WTC11 (cell line): ENCODE measurements around the gene STRADA. TPM values are rescaled to one million over a fixed set of nuclear protein-coding genes. Genes with fewer than 3 reads are reported as not detected.

Experiments
- AFF4 ChIP-seq: sonication (generic); formaldehyde crosslinking; IDR thresholded peaks from 2 replicates; pipeline ENCODE4 v1.8.1; 2023; ENCODE audit warnings: mild to moderate bottlenecking, missing genetic modification reagents, borderline replicate concordance
- AR ChIP-seq: fragments of 250-450 bp; sonication (Bioruptor Pico); IDR thresholded peaks from 2 replicates; pipeline ENCODE4 v1.9.0; 2021; ENCODE audit warnings: mild to moderate bottlenecking
- ARID4B ChIP-seq: sonication (generic); formaldehyde crosslinking; IDR thresholded peaks from 2 replicates; pipeline ENCODE4 v1.8.0; 2023; ENCODE audit warnings: missing genetic modification reagents, mild to moderate bottlenecking, borderline replicate concordance
- CDX4 ChIP-seq: fragments of 250-450 bp; sonication (Bioruptor Pico); IDR thresholded peaks from 2 replicates; pipeline ENCODE4 v1.9.0; 2021; ENCODE audit warnings: moderate library complexity, mild to moderate bottlenecking, inconsistent platforms, borderline replicate concordance
- JAZF1 ChIP-seq: fragments of 250-450 bp; sonication (Bioruptor Pico); IDR thresholded peaks from 2 replicates; pipeline ENCODE4 v1.9.0; 2021; ENCODE audit warnings: moderate library complexity, mild to moderate bottlenecking, inconsistent platforms
- MAX ChIP-seq: sonication (generic); formaldehyde crosslinking; IDR thresholded peaks from 2 replicates; pipeline ENCODE4 v1.8.0; 2022; ENCODE audit warnings: mild to moderate bottlenecking, missing genetic modification reagents
- MYBL2 ChIP-seq: sonication (generic); formaldehyde crosslinking; IDR thresholded peaks from 2 replicates; pipeline ENCODE4 v1.8.1; 2023; ENCODE audit warnings: mild to moderate bottlenecking, moderate library complexity, missing genetic modification reagents
- NFATC4 ChIP-seq: fragments of 250-450 bp; sonication (Bioruptor Pico); IDR thresholded peaks from 2 replicates; pipeline ENCODE4 v1.9.0; 2021; ENCODE audit warnings: mild to moderate bottlenecking
- NR1H2 ChIP-seq: sonication (generic); formaldehyde crosslinking; IDR thresholded peaks from 2 replicates; pipeline ENCODE4 v1.9.0; 2021; ENCODE audit warnings: mild to moderate bottlenecking, moderate library complexity, missing genetic modification reagents
- TEAD4 ChIP-seq: sonication (generic); formaldehyde crosslinking; IDR thresholded peaks from 2 replicates; pipeline ENCODE4 v1.8.0; 2022; ENCODE audit warnings: mild to moderate bottlenecking, missing genetic modification reagents
- USF2 ChIP-seq: sonication (generic); formaldehyde crosslinking; IDR thresholded peaks from 2 replicates; pipeline ENCODE4 v1.8.1; 2023; ENCODE audit warnings: mild to moderate bottlenecking, missing genetic modification reagents, moderate library complexity
- ZBTB21 ChIP-seq: sonication (generic); formaldehyde crosslinking; IDR thresholded peaks from 2 replicates; pipeline ENCODE4 v1.8.1; 2023; ENCODE audit warnings: mild to moderate bottlenecking, missing genetic modification reagents, borderline replicate concordance
- ZNF671 ChIP-seq: fragments of 250-450 bp; sonication (Bioruptor Pico); IDR thresholded peaks from 2 replicates; pipeline ENCODE4 v1.8.0; 2021; ENCODE audit warnings: mild to moderate bottlenecking
- total RNA-seq: library from RNA; stranded (reverse); gene quantifications from 3 replicates; pipeline ENCODE4 v1.2.3, GENCODE V29; 2021
- TF ChIP-seq, protein P1 (sequence below): fragments of 250-450 bp; sonication (Bioruptor Pico); conservative IDR thresholded peaks from 2 replicates; pipeline ENCODE4 v1.9.0; 2021; ENCODE audit warnings: mild to moderate bottlenecking
- TF ChIP-seq, protein P2 (sequence below): sonication (generic); formaldehyde crosslinking; conservative IDR thresholded peaks from 2 replicates; pipeline ENCODE4 v1.8.1; 2022; ENCODE audit warnings: mild to moderate bottlenecking, missing genetic modification reagents
- TF ChIP-seq, protein P3 (sequence below): sonication (generic); formaldehyde crosslinking; IDR thresholded peaks from 2 replicates; pipeline ENCODE4 v1.8.0; 2022; ENCODE audit warnings: mild to moderate bottlenecking, missing genetic modification reagents
- TF ChIP-seq, protein P4 (sequence below): sonication (generic); formaldehyde crosslinking; IDR thresholded peaks from 2 replicates; pipeline ENCODE4 v1.8.1; 2023; ENCODE audit warnings: mild to moderate bottlenecking, missing genetic modification reagents

The STRADA gene
- total RNA-seq, 1 experiment from 2014 or later, result 36.6 TPM

- TF ChIP-seq ARID4B (CRISPR knock-in tag), result peak; percentile 97
- TF ChIP-seq MYBL2, result peak; percentile 65; the same call in 1 of the 2 replicates
- TF ChIP-seq ZNF671 (CRISPR knock-in tag), result no peak
- peak; percentile 99 for TF ChIP-seq MAX (CRISPR knock-in tag)
- no peak; the same call in 1 of the 2 replicates for TF ChIP-seq AFF4 (CRISPR knock-in tag)
- no peak for TF ChIP-seq CDX4 (CRISPR knock-in tag)
- peak; percentile 93 for TF ChIP-seq USF2 (CRISPR knock-in tag)
- peak; percentile 98 for TF ChIP-seq ZBTB21 (CRISPR knock-in tag)
- TF ChIP-seq, protein P1, sequence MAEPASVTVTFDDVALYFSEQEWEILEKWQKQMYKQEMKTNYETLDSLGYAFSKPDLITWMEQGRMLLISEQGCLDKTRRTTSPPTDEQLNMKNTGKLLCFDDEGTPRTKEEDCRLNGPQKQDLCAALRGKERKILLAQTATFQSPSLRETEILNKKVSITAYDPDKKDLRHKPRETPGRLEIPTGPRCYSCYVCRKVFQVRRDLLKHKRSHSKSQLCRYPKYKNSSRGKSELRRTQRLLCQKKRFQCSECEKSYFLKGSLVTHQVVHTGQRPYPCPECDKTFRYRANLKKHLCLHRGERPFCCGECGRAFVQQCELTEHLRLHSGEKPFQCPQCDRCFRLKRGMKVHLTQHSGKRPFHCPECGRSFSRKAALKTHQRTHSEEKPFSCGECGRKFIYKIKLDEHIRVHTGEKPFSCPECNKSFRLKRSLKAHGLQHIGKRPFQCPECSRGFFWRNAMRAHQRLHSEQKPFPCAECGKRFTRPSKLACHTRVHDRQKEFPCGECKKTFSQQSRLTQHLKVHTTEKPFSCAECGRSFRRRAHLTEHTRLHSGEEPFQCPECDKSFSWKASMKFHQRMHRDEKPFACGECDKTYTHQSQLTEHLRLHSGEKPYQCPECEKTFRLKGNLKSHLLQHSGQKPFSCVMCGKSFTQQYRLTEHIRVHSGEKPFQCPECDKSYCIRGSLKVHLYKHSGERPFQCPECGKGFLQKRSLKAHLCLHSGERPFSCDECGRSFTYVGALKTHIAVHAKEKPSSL (CRISPR knock-in tag), result no peak
- TF ChIP-seq, protein P2, sequence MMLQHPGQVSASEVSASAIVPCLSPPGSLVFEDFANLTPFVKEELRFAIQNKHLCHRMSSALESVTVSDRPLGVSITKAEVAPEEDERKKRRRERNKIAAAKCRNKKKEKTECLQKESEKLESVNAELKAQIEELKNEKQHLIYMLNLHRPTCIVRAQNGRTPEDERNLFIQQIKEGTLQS (CRISPR knock-in tag), result no peak
- no peak for TF ChIP-seq NR1H2 (CRISPR knock-in tag)
- TF ChIP-seq, protein P3, sequence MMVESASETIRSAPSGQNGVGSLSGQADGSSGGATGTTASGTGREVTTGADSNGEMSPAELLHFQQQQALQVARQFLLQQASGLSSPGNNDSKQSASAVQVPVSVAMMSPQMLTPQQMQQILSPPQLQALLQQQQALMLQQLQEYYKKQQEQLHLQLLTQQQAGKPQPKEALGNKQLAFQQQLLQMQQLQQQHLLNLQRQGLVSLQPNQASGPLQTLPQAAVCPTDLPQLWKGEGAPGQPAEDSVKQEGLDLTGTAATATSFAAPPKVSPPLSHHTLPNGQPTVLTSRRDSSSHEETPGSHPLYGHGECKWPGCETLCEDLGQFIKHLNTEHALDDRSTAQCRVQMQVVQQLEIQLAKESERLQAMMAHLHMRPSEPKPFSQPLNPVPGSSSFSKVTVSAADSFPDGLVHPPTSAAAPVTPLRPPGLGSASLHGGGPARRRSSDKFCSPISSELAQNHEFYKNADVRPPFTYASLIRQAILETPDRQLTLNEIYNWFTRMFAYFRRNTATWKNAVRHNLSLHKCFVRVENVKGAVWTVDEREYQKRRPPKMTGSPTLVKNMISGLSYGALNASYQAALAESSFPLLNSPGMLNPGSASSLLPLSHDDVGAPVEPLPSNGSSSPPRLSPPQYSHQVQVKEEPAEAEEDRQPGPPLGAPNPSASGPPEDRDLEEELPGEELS (CRISPR knock-in tag), result peak; percentile 63; the same call in 1 of the 2 replicates
- no peak for TF ChIP-seq TEAD4 (CRISPR knock-in tag)
- TF ChIP-seq NFATC4 (CRISPR knock-in tag), result no peak
- no peak; the same call in 1 of the 2 replicates for TF ChIP-seq AR (CRISPR knock-in tag)
- TF ChIP-seq, protein P4, sequence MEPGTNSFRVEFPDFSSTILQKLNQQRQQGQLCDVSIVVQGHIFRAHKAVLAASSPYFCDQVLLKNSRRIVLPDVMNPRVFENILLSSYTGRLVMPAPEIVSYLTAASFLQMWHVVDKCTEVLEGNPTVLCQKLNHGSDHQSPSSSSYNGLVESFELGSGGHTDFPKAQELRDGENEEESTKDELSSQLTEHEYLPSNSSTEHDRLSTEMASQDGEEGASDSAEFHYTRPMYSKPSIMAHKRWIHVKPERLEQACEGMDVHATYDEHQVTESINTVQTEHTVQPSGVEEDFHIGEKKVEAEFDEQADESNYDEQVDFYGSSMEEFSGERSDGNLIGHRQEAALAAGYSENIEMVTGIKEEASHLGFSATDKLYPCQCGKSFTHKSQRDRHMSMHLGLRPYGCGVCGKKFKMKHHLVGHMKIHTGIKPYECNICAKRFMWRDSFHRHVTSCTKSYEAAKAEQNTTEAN, result 0 out of 2 replicates have a peak, but pooled peaks have one; percentile 24
- no peak for TF ChIP-seq JAZF1 (CRISPR knock-in tag)
Observed at GRCh38 chr17:63773272-63774140, 31.9 kb upstream of the STRADA start, which contains the start of gene CCDC47 (continued).
